A673 (cell line): ENCODE data around the gene KLF4. TPM values are rescaled to one million over a fixed set of nuclear protein-coding genes. Genes with fewer than 3 reads are reported as not detected.

Experiments
- BruUV-seq: library from RNA; stranded (reverse); fragments of 400-500 nt; replicated peaks from 2 replicates; lab custom pipeline; 2021; lab: Mats Ljungman, UMichigan
- CTCF ChIA-PET: fragments of 300-600 bp; sonication (Branson Sonifier 250); formaldehyde crosslinking; loops from one replicate; lab custom pipeline; 2022; ENCODE audit warnings: antibody characterized with exemption; lab: Charles Lee
- POLR2A ChIA-PET: fragments of 300-600 bp; sonication (Branson Sonifier 250); formaldehyde crosslinking; loops from one replicate; lab custom pipeline; 2022; ENCODE audit warnings: antibody characterized with exemption; ENCODE audit not compliant: low non-redundant PET; lab: Charles Lee
- DNase-seq: peaks from one replicate; pipeline ENCODE4 v3.0.0-alpha.2; 2015; ENCODE audit warnings: low spot score
- H3K27ac ChIP-seq: fragments of 200-600 bp; sonication (generic); 2 replicates; pipeline ENCODE4 v1.5.1; 2016; ENCODE audit warnings: mixed run types, low read depth, mild to moderate bottlenecking, mixed read lengths, antibody characterized with exemption, low read length; ENCODE audit not compliant: poor library complexity, severe bottlenecking
- H3K27me3 ChIP-seq: fragments of 200-600 bp; sonication (generic); replicated peaks from 2 replicates; pipeline ENCODE4 v1.6.1; 2017; ENCODE audit warnings: mixed run types, low read depth, mild to moderate bottlenecking, mixed read lengths, antibody characterized with exemption, low read length; ENCODE audit not compliant: insufficient read depth, poor library complexity
- H3K36me3 ChIP-seq: fragments of 200-600 bp; sonication (generic); 2 replicates; pipeline ENCODE4 v1.6.1; 2016; ENCODE audit warnings: mixed run types, mild to moderate bottlenecking, mixed read lengths, antibody characterized with exemption, low read length; ENCODE audit not compliant: insufficient read depth, poor library complexity, severe bottlenecking
- H3K4me1 ChIP-seq: fragments of 200-600 bp; sonication (generic); 2 replicates; pipeline ENCODE4 v1.6.1; 2017; ENCODE audit warnings: mixed run types, mild to moderate bottlenecking, mixed read lengths, antibody characterized with exemption, low read length; ENCODE audit not compliant: insufficient read depth, poor library complexity, severe bottlenecking
- H3K4me3 ChIP-seq: fragments of 200-600 bp; sonication (generic); 2 replicates; pipeline ENCODE4 v1.5.1; 2016; ENCODE audit warnings: low read depth, mixed run types, mild to moderate bottlenecking, mixed read lengths, low read length; ENCODE audit not compliant: poor library complexity, severe bottlenecking
- H3K9me3 ChIP-seq: fragments of 200-600 bp; sonication (generic); 2 replicates; pipeline ENCODE4 v1.6.1; 2016; ENCODE audit warnings: mixed run types, low read depth, mild to moderate bottlenecking, mixed read lengths, antibody characterized with exemption, low read length; ENCODE audit not compliant: poor library complexity, severe bottlenecking
- CTCF ChIP-seq: fragments of 300-800, 200-600 bp; sonication (generic); conservative IDR thresholded peaks from 2 replicates; pipeline ENCODE4 v1.5.1; 2017; ENCODE audit warnings: low read depth, mild to moderate bottlenecking, antibody characterized with exemption, low read length, moderate library complexity, mixed read lengths
- EZH2 ChIP-seq: fragments of 200-600 bp; sonication (generic); IDR thresholded peaks from 2 replicates; pipeline ENCODE4 v1.6.1; 2017; ENCODE audit warnings: borderline replicate concordance, low read depth, mild to moderate bottlenecking, mixed read lengths, antibody characterized with exemption, low read length; ENCODE audit not compliant: poor library complexity, severe bottlenecking
- intact Hi-C: fragments of 100-400 bp; cut with micrococcal nuclease; formaldehyde crosslinking; loops from one replicate; pipeline ENCODE4 v1.10.0; 2022; ENCODE audit not compliant: unreplicated experiment
- total RNA-seq: library from RNA; stranded (reverse); gene quantifications from 2 replicates; pipeline ENCODE4 v1.2.3, GENCODE V29; 2021

The KLF4 gene
- total RNA-seq, 1 experiment from 2014 or later: 0.49 TPM

- ChIA-PET CTCF (no interaction called here), POLR2A (no interaction called here)
- Histone ChIP-seq H3K27me3 (peaks cover 4% of the 10 kb centered on the region), H3K4me3 (no peak overlapping the region), H3K36me3 (no peaks in the 10 kb centered on the region), H3K27ac (no peak overlapping the region), H3K9me3 (no peaks in the 10 kb centered on the region), H3K4me1 (no peaks in the 10 kb centered on the region)
- TF ChIP-seq CTCF (no peak), EZH2 (no peak)
- no TSS peak for BruUV-seq
- intact Hi-C loops: no loop called here
- DNase-seq: no peak
Observed at GRCh38 chr9:107437716-107438115, 51.9 kb downstream of the KLF4 start.

- POLR2A ChIA-PET: no interaction called here
- DNase-seq: no peak
- Histone ChIP-seq H3K27ac (no peak overlapping the region), H3K4me3 (no peak overlapping the region), H3K27me3 (peaks cover 4% of the 10 kb centered on the region), H3K4me1 (no peaks in the 10 kb centered on the region), H3K36me3 (no peaks in the 10 kb centered on the region), H3K9me3 (no peaks in the 10 kb centered on the region)
- TF ChIP-seq EZH2 (no peak), CTCF (no peak)
- CTCF ChIA-PET: no interaction called here
- no TSS peak for BruUV-seq
- intact Hi-C loops: no loop called here
Observed at GRCh38 chr9:107435415-107435814, 54.2 kb downstream of the KLF4 start.

Other genes starting within 250 kb of the KLF4 start
- gene RAD23B, start 206.5 kb downstream of the KLF4 start, total RNA-seq: 146 and 151 TPM in 2 replicates